PC-3 (cell line): ENCODE results near the gene SEC14L1. TPM values are rescaled to one million over a fixed set of nuclear protein-coding genes. Genes with fewer than 3 reads are reported as not detected.

Experiments used
- ATAC-seq: fragments of 200-7000 bp; cut with Tn5 transposase; 2 replicates; pipeline ENCODE4 v1.9.1; 2020; ENCODE audit warnings: mild to moderate bottlenecking, moderate library complexity
- BruUV-seq: library from RNA; stranded (reverse); fragments of 400-500 nt; replicated peaks from 2 replicates; lab custom pipeline; 2021; lab: Mats Ljungman, UMichigan
- CTCF ChIA-PET: fragments of 300-600 bp; sonication (Branson Sonifier 250); formaldehyde crosslinking; loops from one replicate; lab custom pipeline; 2022; ENCODE audit warnings: antibody characterized with exemption; lab: Charles Lee
- POLR2A ChIA-PET: fragments of 300-600 bp; sonication (Branson Sonifier 250); formaldehyde crosslinking; loops from one replicate; lab custom pipeline; 2022; ENCODE audit warnings: antibody characterized with exemption; ENCODE audit not compliant: unreplicated experiment; lab: Charles Lee
- DNase-seq: peaks from one replicate; pipeline ENCODE4 v3.0.0-alpha.2; 2015
- H2AFZ ChIP-seq: fragments of 300-600 bp; sonication (generic); 2 replicates; pipeline ENCODE4 v1.6.0; 2016; ENCODE audit warnings: antibody characterized with exemption, low read length
- H3F3A ChIP-seq: fragments of 300-600 bp; sonication (generic); one replicate; pipeline ENCODE4 v1.6.0; 2017; ENCODE audit warnings: antibody characterized with exemption, low read length, control low read depth, mild to moderate bottlenecking; ENCODE audit not compliant: unreplicated experiment
- H3K27ac ChIP-seq: fragments of 300-600 bp; sonication (generic); 2 replicates; pipeline ENCODE4 v1.5.1; 2016; ENCODE audit warnings: mild to moderate bottlenecking, low read length
- H3K27me3 ChIP-seq: fragments of 300-600 bp; sonication (generic); 2 replicates; pipeline ENCODE4 v1.6.1; 2016; ENCODE audit warnings: low read length, mixed read lengths
- H3K36me3 ChIP-seq: fragments of 300-600 bp; sonication (generic); 2 replicates; pipeline ENCODE4 v1.6.1; 2016; ENCODE audit warnings: low read depth, mixed run types, low read length, mixed read lengths
- H3K4me1 ChIP-seq: fragments of 300-600 bp; sonication (generic); 2 replicates; pipeline ENCODE4 v1.5.1; 2016; ENCODE audit warnings: low read length; ENCODE audit not compliant: insufficient read depth
- H3K4me2 ChIP-seq: fragments of 300-600 bp; sonication (generic); 2 replicates; pipeline ENCODE4 v1.6.0; 2016; ENCODE audit warnings: low read length
- H3K4me3 ChIP-seq: fragments of 300-600 bp; sonication (generic); 2 replicates; pipeline ENCODE4 v1.5.1; 2016; ENCODE audit warnings: mild to moderate bottlenecking, low read length, mixed read lengths
- H3K79me2 ChIP-seq: fragments of 300-600 bp; sonication (generic); 2 replicates; pipeline ENCODE4 v1.6.1; 2017; ENCODE audit warnings: low read length, mixed read lengths
- H3K9ac ChIP-seq: fragments of 300-600 bp; sonication (generic); 2 replicates; pipeline ENCODE4 v1.6.0; 2016; ENCODE audit warnings: mild to moderate bottlenecking, low read length
- H3K9me2 ChIP-seq: fragments of 300-600 bp; sonication (generic); replicated peaks from 2 replicates; pipeline ENCODE4 v1.6.1; 2016; ENCODE audit warnings: mixed run types, low read length, mixed read lengths
- H3K9me3 ChIP-seq: fragments of 300-600 bp; sonication (generic); 2 replicates; pipeline ENCODE4 v1.6.1; 2016; ENCODE audit warnings: low read length, mixed read lengths
- H4K20me1 ChIP-seq: fragments of 300-600 bp; sonication (generic); 2 replicates; pipeline ENCODE4 v1.6.1; 2016; ENCODE audit warnings: low read length, mixed read lengths
- CTCF ChIP-seq: fragments of 300-600 bp; sonication (generic); conservative IDR thresholded peaks from 2 replicates; pipeline ENCODE4 v1.5.1; 2017; ENCODE audit warnings: antibody characterized with exemption, low read depth, mild to moderate bottlenecking, low read length
- EZH2 ChIP-seq: fragments of 300-600 bp; sonication (generic); IDR thresholded peaks from one replicate; pipeline ENCODE4 v1.6.1; 2017; ENCODE audit warnings: antibody characterized with exemption, mild to moderate bottlenecking, low read length; ENCODE audit not compliant: unreplicated experiment
- EZH2phosphoT487 ChIP-seq: fragments of 300-600 bp; sonication (generic); IDR thresholded peaks from 2 replicates; pipeline ENCODE4 v1.6.1; 2018; ENCODE audit warnings: mild to moderate bottlenecking, antibody characterized with exemption, low read length, borderline replicate concordance
- intact Hi-C: fragments of 100-400 bp; cut with micrococcal nuclease; formaldehyde crosslinking; loops from 2 replicates; pipeline ENCODE4 v1.9.0; 2023
- total RNA-seq: library from RNA; depleted of rRNA; stranded (reverse); fragments of >200 nt; gene quantifications from 2 replicates; pipeline ENCODE4 v1.2.3, GENCODE V29; 2014

SEC14L1 gene
- total RNA-seq, 1 experiment from 2014 or later, result 39.8 TPM

DNA sequence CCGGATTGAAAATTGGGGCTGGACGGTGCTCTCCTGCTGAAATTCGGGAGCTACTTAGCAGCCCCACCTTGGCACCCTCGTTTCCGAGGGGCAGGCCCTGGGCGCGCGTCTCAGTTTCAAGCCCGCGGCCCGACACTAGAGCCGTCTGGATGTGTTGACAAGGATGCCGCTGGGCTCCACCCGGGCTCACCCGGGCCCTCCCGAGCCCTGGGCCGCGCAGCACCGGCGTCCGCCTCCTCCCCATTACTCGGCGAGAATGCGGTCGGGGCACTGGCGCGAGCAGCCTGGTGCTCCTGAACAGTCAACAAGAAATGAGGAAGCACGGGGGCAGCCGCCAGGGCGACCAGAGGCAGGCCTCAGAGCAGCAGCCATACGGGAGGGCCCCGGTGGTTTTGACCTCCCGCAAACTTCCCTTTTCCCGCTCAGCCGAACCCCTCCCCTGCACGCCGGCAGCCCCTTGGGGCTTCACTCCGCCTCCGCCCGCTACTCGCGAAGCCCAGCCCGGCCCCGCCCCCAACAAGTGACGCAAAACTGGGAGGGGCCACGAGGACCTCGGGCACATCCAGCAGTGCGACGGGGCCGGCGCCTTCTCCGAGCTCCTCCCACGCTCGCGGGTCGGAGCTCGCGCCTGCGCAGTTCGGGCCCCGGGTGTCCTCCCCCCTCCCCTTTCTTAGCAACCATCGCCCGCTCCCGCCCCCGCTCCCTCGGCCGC lies 447 bp upstream of the SEC14L1 start:
- peak overlapping the region; percentile 61 for H3K4me3 ChIP-seq
- BruUV-seq, result TSS peak; percentile 82
- CTCF ChIA-PET, result interaction anchor here (0.6 to 1.9 kb wide), 6 partner anchors 14 to 52 kb away, joined by 3 to 14 read pairs (median 4); no protein-coding TSS in a partner anchor
- peak overlapping the region; percentile 83 for H3K4me2 ChIP-seq
- peak overlapping the region; percentile 85 for H3K9ac ChIP-seq
- no peaks in the 10 kb centered on the region for H3K9me2 ChIP-seq
- H3K4me1 ChIP-seq, result peaks cover 48% of the 10 kb centered on the region
- H3K27ac ChIP-seq, result peak overlapping the region; percentile 90
- H3K36me3 ChIP-seq, result peaks cover 31% of the 10 kb centered on the region
- POLR2A ChIA-PET, result interaction anchor here (0.5 to 1.9 kb wide), 10 partner anchors 9 to 1040 kb away, joined by 3 to 28 read pairs (median 6); no protein-coding TSS in a partner anchor
- TF ChIP-seq EZH2phosphoT487 (no peak), EZH2 (no peak), CTCF (no peak)
- DNase-seq (peak; percentile 99), ATAC-seq (peak; percentile 83)
- H3K79me2 ChIP-seq, result peaks cover 40% of the 10 kb centered on the region
- H2AFZ ChIP-seq, result peak overlapping the region; percentile 69
- H3K9me3 ChIP-seq, result 0 out of 2 replicates have a peak, but pooled peaks cover 5% of the 10 kb centered on the region
- no peaks in the 10 kb centered on the region for H3F3A ChIP-seq
- H3K27me3 ChIP-seq, result no peaks in the 10 kb centered on the region
- H4K20me1 ChIP-seq, result no peaks in the 10 kb centered on the region
- intact Hi-C loops, result loop anchor here (1.0 to 2.0 kb wide), 3 partner anchors 15 to 54 kb away; no protein-coding TSS in a partner anchor

DNA sequence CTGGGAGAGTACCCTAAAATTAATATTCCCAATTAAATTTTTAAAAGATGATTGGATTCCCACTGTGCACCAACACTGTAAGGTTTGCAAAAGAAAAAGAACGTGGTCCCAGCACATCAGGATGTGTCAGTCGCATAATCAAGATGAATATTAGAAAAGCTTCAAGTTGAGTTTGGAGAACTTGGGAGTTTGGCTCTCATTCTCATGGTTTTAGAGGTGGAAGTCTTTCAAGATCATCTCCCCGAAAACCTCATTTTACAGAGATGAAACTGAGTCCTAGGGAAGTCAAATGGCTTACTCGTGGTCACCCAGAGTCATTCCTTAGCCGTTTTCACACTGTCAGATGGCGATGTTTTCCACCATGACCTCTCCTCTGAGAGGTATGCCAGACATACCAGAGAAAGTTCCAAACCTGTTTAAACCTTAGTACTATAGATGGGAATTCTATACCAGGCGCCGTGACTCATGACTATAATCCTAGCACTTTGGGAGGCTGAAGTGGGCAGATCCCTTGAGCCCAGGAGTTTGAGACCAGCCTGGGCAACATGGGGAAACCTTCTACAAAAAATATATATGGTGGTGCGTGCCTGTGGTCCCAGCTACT lies 1.2 kb downstream of the SEC14L1 start:
- Histone ChIP-seq H3F3A (no peaks in the 10 kb centered on the region), H3K4me1 (peaks cover 59% of the 10 kb centered on the region), H3K9me2 (no peaks in the 10 kb centered on the region), H3K9me3 (0 out of 2 replicates have a peak, but pooled peaks cover 5% of the 10 kb centered on the region), H3K36me3 (peaks cover 36% of the 10 kb centered on the region), H3K9ac (peak overlapping the region; percentile 74), H3K4me2 (peak overlapping the region; percentile 93), H3K27me3 (no peaks in the 10 kb centered on the region), H3K27ac (peak overlapping the region; percentile 21), H4K20me1 (no peaks in the 10 kb centered on the region), H3K79me2 (peaks cover 57% of the 10 kb centered on the region), H2AFZ (peak overlapping the region; percentile 64), H3K4me3 (peak overlapping the region; percentile 91)
- intact Hi-C loops, result loop anchor here (2.0 kb wide), 1 partner anchor 55 kb away; no protein-coding TSS in a partner anchor
- CTCF ChIA-PET, result interaction anchor here (0.6 to 1.9 kb wide), 2 partner anchors 17 to 46 kb away, joined by 7 to 14 read pairs; no protein-coding TSS in a partner anchor
- TF ChIP-seq EZH2, result no peak
- TF ChIP-seq CTCF, result no peak
- no peak for TF ChIP-seq EZH2phosphoT487
- peak; percentile 6; the same call in 1 of the 2 replicates for ATAC-seq
- BruUV-seq, result TSS peak; percentile 62
- DNase-seq, result peak; percentile 86
- POLR2A ChIA-PET, result interaction anchor here (0.7 to 1.0 kb wide), 2 partner anchors 46 to 73 kb away, joined by 4 to 6 read pairs; no protein-coding TSS in a partner anchor
